ENCODE measurements around the gene CBX5. TPM values are rescaled to one million over a fixed set of nuclear protein-coding genes. Genes with fewer than 3 reads are reported as not detected.
A peak's percentile ranks its signal among the peaks of the same experiment; 100 is the strongest.

CBX5 gene
- total and polyA plus RNA-seq, 9 of the 15 experiments (the other 6 are each of a cell fraction or from before 2014, with no cell fraction given): 32.6 to 102 (median 59.2) TPM

DNA sequence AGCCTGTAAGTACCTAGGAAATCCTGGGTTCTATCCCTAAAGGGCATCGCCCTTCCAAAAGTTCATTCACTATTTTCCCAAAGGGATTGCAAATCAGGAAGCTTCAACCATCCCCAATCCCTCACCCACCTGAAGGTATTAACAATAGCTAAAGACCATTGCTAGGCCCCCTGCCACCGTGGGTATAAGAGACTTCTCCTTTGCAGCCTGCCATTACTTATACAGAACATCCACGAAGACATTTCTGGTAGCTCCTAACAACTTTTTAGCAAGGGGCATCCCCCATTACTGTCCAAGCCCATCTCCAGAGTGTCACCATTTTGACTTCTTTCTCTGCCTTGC is 90.8 kb downstream of the CBX5 start:
- POLR2A ChIA-PET: interaction anchor here (0.8 to 1.8 kb wide), 6 partner anchors 16 to 201 kb away, joined by 3 to 5 read pairs (median 3); no protein-coding TSS in a partner anchor
- FAIRE-seq: no peak
- no peak for TF ChIP-seq RFX7 (CRISPR knock-in tag; IDR thresholded peaks at IDR 0.05)
- TF ChIP-seq ZNF197 (CRISPR knock-in tag; IDR thresholded peaks at IDR 0.05; ENCODE audit: low read depth): no peak
- TF ChIP-seq ZNF76 (CRISPR knock-in tag; IDR thresholded peaks at IDR 0.05; ENCODE audit: borderline replicate concordance): no peak
- TF ChIP-seq, protein P1, sequence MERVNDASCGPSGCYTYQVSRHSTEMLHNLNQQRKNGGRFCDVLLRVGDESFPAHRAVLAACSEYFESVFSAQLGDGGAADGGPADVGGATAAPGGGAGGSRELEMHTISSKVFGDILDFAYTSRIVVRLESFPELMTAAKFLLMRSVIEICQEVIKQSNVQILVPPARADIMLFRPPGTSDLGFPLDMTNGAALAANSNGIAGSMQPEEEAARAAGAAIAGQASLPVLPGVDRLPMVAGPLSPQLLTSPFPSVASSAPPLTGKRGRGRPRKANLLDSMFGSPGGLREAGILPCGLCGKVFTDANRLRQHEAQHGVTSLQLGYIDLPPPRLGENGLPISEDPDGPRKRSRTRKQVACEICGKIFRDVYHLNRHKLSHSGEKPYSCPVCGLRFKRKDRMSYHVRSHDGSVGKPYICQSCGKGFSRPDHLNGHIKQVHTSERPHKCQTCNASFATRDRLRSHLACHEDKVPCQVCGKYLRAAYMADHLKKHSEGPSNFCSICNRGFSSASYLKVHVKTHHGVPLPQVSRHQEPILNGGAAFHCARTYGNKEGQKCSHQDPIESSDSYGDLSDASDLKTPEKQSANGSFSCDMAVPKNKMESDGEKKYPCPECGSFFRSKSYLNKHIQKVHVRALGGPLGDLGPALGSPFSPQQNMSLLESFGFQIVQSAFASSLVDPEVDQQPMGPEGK (CRISPR knock-in tag; IDR thresholded peaks at IDR 0.05; ENCODE audit: borderline replicate concordance): no peak
- no peak; the same call in 1 of the 2 replicates for TF ChIP-seq ZNF143 (CRISPR knock-in tag; IDR thresholded peaks at IDR 0.05)
- no peak for TF ChIP-seq SMAD3 (CRISPR knock-in tag; conservative IDR thresholded peaks at IDR 0.05)
- TF ChIP-seq, protein P2, sequence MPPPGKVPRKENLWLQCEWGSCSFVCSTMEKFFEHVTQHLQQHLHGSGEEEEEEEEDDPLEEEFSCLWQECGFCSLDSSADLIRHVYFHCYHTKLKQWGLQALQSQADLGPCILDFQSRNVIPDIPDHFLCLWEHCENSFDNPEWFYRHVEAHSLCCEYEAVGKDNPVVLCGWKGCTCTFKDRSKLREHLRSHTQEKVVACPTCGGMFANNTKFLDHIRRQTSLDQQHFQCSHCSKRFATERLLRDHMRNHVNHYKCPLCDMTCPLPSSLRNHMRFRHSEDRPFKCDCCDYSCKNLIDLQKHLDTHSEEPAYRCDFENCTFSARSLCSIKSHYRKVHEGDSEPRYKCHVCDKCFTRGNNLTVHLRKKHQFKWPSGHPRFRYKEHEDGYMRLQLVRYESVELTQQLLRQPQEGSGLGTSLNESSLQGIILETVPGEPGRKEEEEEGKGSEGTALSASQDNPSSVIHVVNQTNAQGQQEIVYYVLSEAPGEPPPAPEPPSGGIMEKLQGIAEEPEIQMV (tag; conservative IDR thresholded peaks at IDR 0.05; ENCODE audit: low read depth): no peak
- TF ChIP-seq NELFE (IDR thresholded peaks at IDR 0.05; ENCODE audit: insufficient read depth, insufficient read length): no peak
- TF ChIP-seq YY1 (IDR thresholded peaks at IDR 0.05; ENCODE audit: borderline replicate concordance in 1 of 3, control insufficient read depth in 1 of 3, extremely low read depth in 1 of 3, insufficient read depth in 3 of 3, insufficient read length in 1 of 3, insufficient replicate concordance in 2 of 3, low read depth in 1 of 3, low read length in 2 of 3): peak in 1 of 3 experiments; percentile 9
- TF ChIP-seq, protein P3, sequence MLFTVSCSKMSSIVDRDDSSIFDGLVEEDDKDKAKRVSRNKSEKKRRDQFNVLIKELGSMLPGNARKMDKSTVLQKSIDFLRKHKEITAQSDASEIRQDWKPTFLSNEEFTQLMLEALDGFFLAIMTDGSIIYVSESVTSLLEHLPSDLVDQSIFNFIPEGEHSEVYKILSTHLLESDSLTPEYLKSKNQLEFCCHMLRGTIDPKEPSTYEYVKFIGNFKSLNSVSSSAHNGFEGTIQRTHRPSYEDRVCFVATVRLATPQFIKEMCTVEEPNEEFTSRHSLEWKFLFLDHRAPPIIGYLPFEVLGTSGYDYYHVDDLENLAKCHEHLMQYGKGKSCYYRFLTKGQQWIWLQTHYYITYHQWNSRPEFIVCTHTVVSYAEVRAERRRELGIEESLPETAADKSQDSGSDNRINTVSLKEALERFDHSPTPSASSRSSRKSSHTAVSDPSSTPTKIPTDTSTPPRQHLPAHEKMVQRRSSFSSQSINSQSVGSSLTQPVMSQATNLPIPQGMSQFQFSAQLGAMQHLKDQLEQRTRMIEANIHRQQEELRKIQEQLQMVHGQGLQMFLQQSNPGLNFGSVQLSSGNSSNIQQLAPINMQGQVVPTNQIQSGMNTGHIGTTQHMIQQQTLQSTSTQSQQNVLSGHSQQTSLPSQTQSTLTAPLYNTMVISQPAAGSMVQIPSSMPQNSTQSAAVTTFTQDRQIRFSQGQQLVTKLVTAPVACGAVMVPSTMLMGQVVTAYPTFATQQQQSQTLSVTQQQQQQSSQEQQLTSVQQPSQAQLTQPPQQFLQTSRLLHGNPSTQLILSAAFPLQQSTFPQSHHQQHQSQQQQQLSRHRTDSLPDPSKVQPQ (CRISPR knock-in tag; IDR thresholded peaks at IDR 0.05; ENCODE audit: borderline replicate concordance): no peak
- 0 out of 2 replicates have a peak, but pooled peaks have one; percentile 46 for TF ChIP-seq PTRF (tag; IDR thresholded peaks at IDR 0.05)
- TF ChIP-seq, protein P4, sequence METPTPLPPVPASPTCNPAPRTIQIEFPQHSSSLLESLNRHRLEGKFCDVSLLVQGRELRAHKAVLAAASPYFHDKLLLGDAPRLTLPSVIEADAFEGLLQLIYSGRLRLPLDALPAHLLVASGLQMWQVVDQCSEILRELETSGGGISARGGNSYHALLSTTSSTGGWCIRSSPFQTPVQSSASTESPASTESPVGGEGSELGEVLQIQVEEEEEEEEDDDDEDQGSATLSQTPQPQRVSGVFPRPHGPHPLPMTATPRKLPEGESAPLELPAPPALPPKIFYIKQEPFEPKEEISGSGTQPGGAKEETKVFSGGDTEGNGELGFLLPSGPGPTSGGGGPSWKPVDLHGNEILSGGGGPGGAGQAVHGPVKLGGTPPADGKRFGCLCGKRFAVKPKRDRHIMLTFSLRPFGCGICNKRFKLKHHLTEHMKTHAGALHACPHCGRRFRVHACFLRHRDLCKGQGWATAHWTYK (CRISPR knock-in tag; IDR thresholded peaks at IDR 0.05): no peak
- no peak for TF ChIP-seq ZNF239 (CRISPR knock-in tag; IDR thresholded peaks at IDR 0.05)

More for the DNA sequence above, 90.8 kb downstream of the CBX5 start:
- H3K4me2 ChIP-seq (ENCODE audit: insufficient read depth, low read length): peak overlapping the region; percentile 71
- H3K27ac ChIP-seq (ENCODE audit: extremely low read depth, low read depth, low read length): no peak overlapping the region; the same call in 1 of the 3 replicates
- peaks cover 13% of the 10 kb centered on the region for H3K36me3 ChIP-seq (ENCODE audit: control insufficient read depth, insufficient read depth, low read length)
- H4K20me1 ChIP-seq (replicated peaks; ENCODE audit: control insufficient read depth, insufficient read depth, low read length): no peaks in the 10 kb centered on the region
- BruUV-seq (replicated peaks): no TSS peak
- WGBS (ENCODE audit: insufficient coverage, low coverage, missing lambda C conversion rate): 19% methylated on average over 3 of the region's 3 CpGs
- CTCF ChIA-PET (ENCODE audit: low intra/inter-chr PET ratio): interaction anchor here (2.0 kb wide), 1 partner anchor 26 kb away, joined by 5 read pairs; no protein-coding TSS in a partner anchor
- H3K4me3 ChIP-seq: peak overlapping the region; percentile 78
- intact Hi-C loops (cut with micrococcal nuclease): no loop called here
- H3K9ac ChIP-seq (ENCODE audit: insufficient read depth in 1 of 2, low read depth in 2 of 2, low read length in 2 of 2): peak overlapping the region in 1 of 2 experiments; percentile 30; a peak in 1 of 4 replicates
- H3K4me1 ChIP-seq (replicated peaks in 1 of 2; ENCODE audit: control insufficient read depth in 2 of 2, insufficient read depth in 2 of 2, low read length in 2 of 2): peaks cover 11 to 19% of the 10 kb centered on the region in 2 experiments; a peak in 3 of 5 replicates
- no peaks in the 10 kb centered on the region for H3K9me3 ChIP-seq (replicated peaks; ENCODE audit: control insufficient read depth, insufficient read depth, low read depth, low read length)
- ATAC-seq: no peak; the same call in 1 of the 3 replicates
- no peaks in the 10 kb centered on the region for H3K9me1 ChIP-seq (ENCODE audit: control insufficient read depth, insufficient read depth, low read length)
- no peak for DNase-seq (ENCODE audit: extremely low read depth in 1 of 4, low spot score in 3 of 4)
- H3K79me2 ChIP-seq (ENCODE audit: control insufficient read depth, insufficient read depth, low read length): peaks cover 14% of the 10 kb centered on the region
- H2AFZ ChIP-seq (ENCODE audit: low read depth, low read length): peak overlapping the region; percentile 99
- H3K27me3 ChIP-seq (ENCODE audit: control insufficient read depth in 2 of 2, insufficient read depth in 2 of 2, low read length in 2 of 2): no peaks in the 10 kb centered on the region; a peak in 1 of 5 replicates
- in situ Hi-C loops (cut with MboI): no loop called here
